GM19025 (cell line): Measurements from ENCODE around the gene TP53I3.
"Not testable (repeated sequence)": the region's sequence is repeated elsewhere in the genome, so short reads cannot be mapped to it uniquely, and the experiment has no call there.

Source experiments
- ATAC-seq: cut with Tn5 transposase; IDR thresholded peaks from one replicate; pipeline ENCODE4 v1.9.1; 2021; ENCODE audit warnings: mild to moderate bottlenecking, low read depth, moderate library complexity; ENCODE audit not compliant: unreplicated experiment

The TP53I3 gene

GRCh38 chr2:24084386-24085199 is at the start of gene TP53I3:
Gene TP53I3 (minus strand): TSS chr2:24084834. CDS start chr2:24084326, 508 bp downstream.
- ATAC-seq = peak; percentile 71

GRCh38 chr2:24132543-24132942 is 47.9 kb upstream of the TP53I3 start:
- no peak for ATAC-seq

GRCh38 chr2:24125956-24126355 is 41.3 kb upstream of the TP53I3 start:
- ATAC-seq = no peak

GRCh38 chr2:24123922-24124580 is 39.4 kb upstream of the TP53I3 start:
- ATAC-seq = no peak

- peak; percentile 87 for ATAC-seq
Measured at GRCh38 chr2:24123195-24123921, 38.7 kb upstream of the TP53I3 start, which contains the start of the genes FAM228B and PFN4. Gene FAM228B (plus strand): TSS chr2:24123469. CDS start chr2:24124362, 893 bp downstream. Gene PFN4 (minus strand): TSS chr2:24123334. CDS start chr2:24122535, 799 bp downstream.

- no peak for ATAC-seq
Measured at GRCh38 chr2:24122366-24123194, 37.9 kb upstream of the TP53I3 start.

- no peak for ATAC-seq
Measured at GRCh38 chr2:24121469-24121868, 36.8 kb upstream of the TP53I3 start.

GRCh38 chr2:24121066-24121465 is 36.4 kb upstream of the TP53I3 start:
- no peak for ATAC-seq

GRCh38 chr2:24117902-24118301 is 33.3 kb upstream of the TP53I3 start:
- no peak for ATAC-seq

- ATAC-seq = no peak
Measured at GRCh38 chr2:24115057-24115456, 30.4 kb upstream of the TP53I3 start.

GRCh38 chr2:24111407-24111901 is 26.8 kb upstream of the TP53I3 start:
- ATAC-seq = no peak

GRCh38 chr2:24110660-24111303 is 26.1 kb upstream of the TP53I3 start:
- no peak for ATAC-seq

- not testable (repeated sequence) for ATAC-seq
Measured at GRCh38 chr2:24109431-24109830, 24.8 kb upstream of the TP53I3 start.

GRCh38 chr2:24107336-24107735 is 22.7 kb upstream of the TP53I3 start:
- ATAC-seq = no peak

- ATAC-seq = no peak
Measured at GRCh38 chr2:24106786-24107185, 22.2 kb upstream of the TP53I3 start.

GRCh38 chr2:24105816-24106215 is 21.2 kb upstream of the TP53I3 start:
- ATAC-seq = no peak

- no peak for ATAC-seq
Measured at GRCh38 chr2:24104906-24105305, 20.3 kb upstream of the TP53I3 start.

GRCh38 chr2:24104110-24104650 is 19.5 kb upstream of the TP53I3 start:
- no peak for ATAC-seq

GRCh38 chr2:24102677-24103076 is 18.0 kb upstream of the TP53I3 start:
- no peak for ATAC-seq
